Measurements from ENCODE around the gene VRTN.
A peak's percentile ranks its signal among the peaks of the same experiment; 100 is the strongest.

VRTN gene

GRCh38 chr14:74395094-74395493 lies 46.8 kb downstream of the VRTN start:
- DNase-seq, result no peak

DNA sequence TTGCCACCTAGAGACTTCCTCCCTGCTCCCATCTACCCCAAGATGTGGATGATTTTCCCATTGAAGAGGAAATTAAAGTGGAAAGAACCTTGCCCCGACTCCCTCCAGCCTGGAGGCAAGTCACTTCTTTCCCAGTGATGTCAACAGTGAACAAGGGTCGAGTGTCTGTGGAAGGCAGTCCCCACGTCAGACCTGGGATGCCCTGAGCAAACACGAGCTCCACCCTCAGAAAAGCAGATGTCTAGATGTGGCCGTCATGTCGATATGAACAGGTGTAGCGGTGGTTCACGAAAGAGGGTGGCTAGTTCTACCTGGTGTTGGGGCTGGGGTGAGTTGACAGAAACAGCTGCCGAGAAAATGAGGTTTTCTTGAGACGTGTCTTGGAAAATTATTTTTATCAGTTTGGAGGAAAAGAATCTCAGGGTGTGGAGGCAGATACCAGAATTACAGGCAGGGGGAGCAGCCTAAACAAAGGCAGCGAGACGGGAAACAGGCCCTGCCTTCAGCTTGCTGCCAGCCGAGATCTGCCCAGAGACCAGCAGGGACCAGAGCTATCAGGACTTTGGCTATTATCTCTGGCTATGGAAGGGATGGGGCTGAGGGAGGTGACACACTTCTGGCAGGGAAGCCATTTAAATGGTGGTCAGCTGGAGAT lies 51.9 kb downstream of the VRTN start:
- peak in 1 of 3 experiments; percentile 13 for DNase-seq

GRCh38 chr14:74400919-74401503 lies 52.7 kb downstream of the VRTN start:
- peak in 1 of 3 experiments; percentile 13 for DNase-seq

GRCh38 chr14:74401504-74402241 lies 53.4 kb downstream of the VRTN start:
- peak; percentile 22 to 66 (median 57) for DNase-seq

- no peak for DNase-seq
These were observed 54.4 kb downstream of the VRTN start for GRCh38 chr14:74402401-74403251.

- no peak for DNase-seq
These were observed 55.5 kb downstream of the VRTN start for GRCh38 chr14:74403619-74404417.

DNA sequence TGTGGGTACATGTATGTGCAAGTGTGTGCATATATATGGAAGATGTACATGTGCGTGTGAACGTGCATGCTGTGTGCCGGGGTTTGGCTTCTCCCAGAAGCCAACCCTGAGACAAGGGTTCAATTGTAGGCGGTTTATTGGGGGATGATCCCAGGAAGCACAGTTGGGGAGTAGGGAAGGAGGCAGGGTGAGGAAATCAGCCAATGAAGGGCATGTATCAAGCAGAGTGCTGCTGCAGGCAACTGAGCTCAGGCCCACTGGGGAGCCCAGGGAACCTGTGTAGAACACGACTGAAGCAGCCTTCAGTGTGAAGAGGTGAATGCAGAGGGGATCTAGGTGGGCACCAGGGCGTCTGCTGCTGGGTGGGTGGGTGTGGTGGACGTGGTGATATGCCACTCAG lies 56.2 kb downstream of the VRTN start:
- DNase-seq, result no peak

DNA sequence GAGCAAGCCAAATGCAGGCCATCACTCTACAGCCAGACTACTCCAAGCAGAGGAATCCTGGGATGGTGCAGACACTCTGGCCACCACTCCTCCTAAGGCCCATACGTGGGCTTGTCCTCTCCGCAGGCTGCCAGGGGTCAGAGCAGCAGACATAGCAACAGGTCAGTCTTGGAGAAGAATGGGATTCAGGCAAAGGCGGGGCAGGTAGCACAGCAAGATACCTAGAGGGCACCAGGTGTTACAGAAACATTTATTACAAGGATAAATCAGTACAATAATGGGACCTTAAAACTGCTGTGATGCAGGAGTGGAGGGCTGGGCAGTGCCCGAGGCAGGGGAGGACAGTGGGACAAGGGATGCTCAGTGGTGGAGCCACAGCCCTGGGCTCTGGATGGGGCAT lies 57.4 kb downstream of the VRTN start:
- no peak for DNase-seq

DNA sequence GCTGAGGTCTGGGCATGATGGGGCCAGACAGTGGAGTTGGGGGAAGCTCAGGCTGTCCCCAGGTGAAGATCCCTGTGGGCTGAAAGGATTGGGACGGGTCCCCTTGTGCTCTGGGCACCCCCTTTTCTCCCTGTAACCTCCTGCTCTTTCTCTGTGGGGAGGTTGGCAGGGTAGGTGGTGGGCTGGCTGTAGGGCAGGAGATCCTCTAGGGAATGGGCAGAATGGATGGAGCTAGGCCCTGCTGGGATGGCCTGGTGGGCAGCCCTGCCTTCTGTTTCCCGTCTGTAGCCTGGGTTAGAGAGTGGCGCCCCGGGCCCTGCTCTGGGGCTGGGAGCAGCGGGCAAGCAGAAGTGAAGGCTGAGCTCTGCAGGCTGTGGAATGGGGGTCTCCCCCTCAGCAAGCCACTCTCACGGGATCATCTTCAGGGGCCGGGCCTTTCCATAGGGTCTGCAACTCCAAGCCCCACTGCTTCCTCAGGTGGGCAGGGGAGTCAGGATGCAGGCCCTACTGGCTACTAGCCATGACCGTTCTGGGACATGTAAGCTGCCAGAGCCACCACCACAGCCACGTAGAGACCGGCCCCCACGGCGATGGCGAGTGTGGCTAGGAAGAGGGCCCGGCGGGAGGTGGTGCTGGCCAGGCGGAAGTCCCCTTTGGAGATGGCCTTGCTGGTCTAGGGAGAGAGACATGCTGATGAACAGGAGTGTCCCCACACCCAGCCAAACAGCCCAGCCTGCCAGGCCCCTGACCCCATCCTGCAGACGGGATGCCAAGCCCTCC lies 58.9 kb downstream of the VRTN start:
- DNase-seq, result no peak

GRCh38 chr14:74407801-74408154 lies 59.5 kb downstream of the VRTN start:
- DNase-seq, result no peak

DNA sequence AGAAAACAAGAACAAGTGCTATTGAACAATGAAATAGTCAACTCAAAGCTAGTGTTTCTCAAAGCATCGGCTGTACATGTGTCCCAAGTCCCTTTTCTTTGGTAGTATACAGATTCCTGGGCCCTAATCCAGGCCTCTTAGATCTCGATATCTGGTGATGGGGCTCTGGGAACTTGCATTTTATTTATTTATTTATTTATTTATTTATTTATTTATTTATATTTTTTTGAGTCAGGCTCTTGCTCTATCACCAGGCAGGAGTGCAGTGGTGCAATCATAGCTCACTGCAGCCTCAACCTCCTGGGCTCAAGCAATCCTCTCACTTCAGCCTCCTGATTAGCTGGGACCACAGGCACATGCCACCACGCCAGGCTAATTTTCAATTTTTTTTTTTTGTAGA lies 60.6 kb downstream of the VRTN start:
- no peak for DNase-seq

DNA sequence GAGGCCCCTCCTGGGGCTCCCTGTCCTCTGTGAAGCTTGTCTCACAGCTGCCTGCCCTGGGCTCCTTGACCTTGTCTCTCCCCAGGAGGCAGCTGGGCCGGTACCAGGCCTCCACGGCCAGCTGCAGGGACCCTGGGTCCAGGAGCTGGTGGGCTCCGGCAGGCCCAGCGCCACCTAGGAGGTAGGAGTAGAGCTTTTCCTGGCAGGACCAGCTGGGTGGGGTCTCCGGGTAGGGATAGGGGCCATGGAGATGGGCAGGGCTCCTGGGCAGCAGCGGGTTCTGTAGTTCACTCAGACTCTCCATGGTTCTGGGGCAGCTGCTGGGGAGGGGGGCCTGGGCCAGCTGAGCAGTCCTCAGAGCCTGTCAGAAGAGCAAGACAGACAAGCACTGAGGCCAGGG lies 61.2 kb downstream of the VRTN start:
- DNase-seq, result no peak

All from NCI-H1417 (cell line).